Measurements from ENCODE around the gene PSME2. TPM values are rescaled to one million over a fixed set of nuclear protein-coding genes. Genes with fewer than 3 reads are reported as not detected.
A peak's percentile ranks its signal among the peaks of the same experiment; 100 is the strongest.

The PSME2 gene
- total RNA-seq, 1 experiment from 2014 or later: 126 TPM

- DNase-seq: no peak
- Histone ChIP-seq H3K79me2 (ENCODE audit: insufficient read depth, low read length) (no peaks in the 10 kb centered on the region), H3T11ph (ENCODE audit: low read length) (no peak overlapping the region), H2BK120ac (ENCODE audit: low read depth, low read length, poor library complexity, severe bottlenecking) (no peak overlapping the region), H2BK5ac (ENCODE audit: insufficient read length, low read length) (no peak overlapping the region), H2BK20ac (ENCODE audit: low read depth, low read length, poor library complexity, severe bottlenecking) (no peak overlapping the region), H3K4me1 (ENCODE audit: insufficient read depth, low read length) (no peaks in the 10 kb centered on the region), H4K91ac (ENCODE audit: insufficient read length, low read depth, low read length) (no peak overlapping the region), H3K79me1 (ENCODE audit: insufficient read depth, low read depth, low read length, poor library complexity, severe bottlenecking) (no peaks in the 10 kb centered on the region), H4K8ac (replicated peaks; ENCODE audit: insufficient read length, low read depth, low read length) (no peak overlapping the region), H3K23ac (ENCODE audit: insufficient read length, low read depth, low read length) (no peak overlapping the region), H3K18ac (ENCODE audit: insufficient read length, low read depth, low read length) (no peak overlapping the region), H3K4ac (ENCODE audit: low read depth, low read length) (no peak overlapping the region), H4K5ac (ENCODE audit: insufficient read length, low read depth, low read length) (no peak overlapping the region), H2AFZ (ENCODE audit: low read length) (no peak overlapping the region), H2AK5ac (ENCODE audit: insufficient read length, low read length) (no peak overlapping the region), H3K14ac (ENCODE audit: insufficient read depth, low read length) (no peak overlapping the region), H3K9ac (ENCODE audit: extremely low read depth, insufficient read length, low read length) (no peak overlapping the region), H2BK12ac (ENCODE audit: insufficient read length, low read depth, low read length) (no peak overlapping the region), H3K4me2 (ENCODE audit: insufficient read depth, insufficient read length, low read length) (peak overlapping the region; percentile 71), H2BK15ac (ENCODE audit: low read depth, low read length) (no peak overlapping the region), H3K56ac (ENCODE audit: insufficient read length, low read depth, low read length) (no peak overlapping the region), H3K27me3 (ENCODE audit: insufficient read depth, low read length) (no peaks in the 10 kb centered on the region), H3K23me2 (ENCODE audit: insufficient read length, low read depth, low read length, poor library complexity, severe bottlenecking) (peaks cover 8% of the 10 kb centered on the region), H3K9me3 (ENCODE audit: control insufficient read depth, low read depth, low read length) (no peaks in the 10 kb centered on the region), H4K20me1 (ENCODE audit: control insufficient read depth, insufficient read depth, insufficient read length) (no peaks in the 10 kb centered on the region), H3K27ac (ENCODE audit: insufficient read length, low read depth, low read length) (no peak overlapping the region)
- WGBS (ENCODE audit: extremely low coverage, insufficient read length, low lambda C conversion rate): no CpG with 5 or more reads among the region's 8 CpGs
- TF ChIP-seq CTCF (conservative IDR thresholded peaks at IDR 0.05): no peak
- H3K4me1 Mint-ChIP-seq: peaks cover 24 to 29% of the 10 kb centered on the region in 2 experiments
- no peaks in the 10 kb centered on the region for H3K9me3 Mint-ChIP-seq
- H3K27me3 Mint-ChIP-seq (ENCODE audit: low read depth): no peaks in the 10 kb centered on the region
- no peak overlapping the region; a peak in 1 of 7 replicates for H3K27ac Mint-ChIP-seq
- H3K4me3 Mint-ChIP-seq: peak overlapping the region; percentile 92 to 98
- H3K36me3 Mint-ChIP-seq (ENCODE audit: insufficient read depth in 1 of 3, low read depth in 3 of 3): peaks cover 13 to 51% (median 49%) of the 10 kb centered on the region in 3 experiments
Observed at GRCh38 chr14:24194873-24195185, 48.4 kb upstream of the PSME2 start.
